A172 (cell line): ENCODE measurements around the gene SRP19. TPM values are rescaled to one million over a fixed set of nuclear protein-coding genes. Genes with fewer than 3 reads are reported as not detected.
"Not testable (repeated sequence)": the region's sequence is repeated elsewhere in the genome, so short reads cannot be mapped to it uniquely, and the experiment has no call there.

Experiments used
- DNase-seq: peaks from one replicate; pipeline ENCODE4 v3.0.0-alpha.2; 2015; ENCODE audit warnings: low spot score
- total RNA-seq: library from RNA; depleted of rRNA; stranded (reverse); fragments of >200 nt; shearing (Covaris generic); gene quantifications from 2 replicates; pipeline ENCODE4 v1.2.3, GENCODE V29; 2014; rRNA removed

Gene SRP19
- 167 and 224 TPM in 2 replicates for total RNA-seq

DNA sequence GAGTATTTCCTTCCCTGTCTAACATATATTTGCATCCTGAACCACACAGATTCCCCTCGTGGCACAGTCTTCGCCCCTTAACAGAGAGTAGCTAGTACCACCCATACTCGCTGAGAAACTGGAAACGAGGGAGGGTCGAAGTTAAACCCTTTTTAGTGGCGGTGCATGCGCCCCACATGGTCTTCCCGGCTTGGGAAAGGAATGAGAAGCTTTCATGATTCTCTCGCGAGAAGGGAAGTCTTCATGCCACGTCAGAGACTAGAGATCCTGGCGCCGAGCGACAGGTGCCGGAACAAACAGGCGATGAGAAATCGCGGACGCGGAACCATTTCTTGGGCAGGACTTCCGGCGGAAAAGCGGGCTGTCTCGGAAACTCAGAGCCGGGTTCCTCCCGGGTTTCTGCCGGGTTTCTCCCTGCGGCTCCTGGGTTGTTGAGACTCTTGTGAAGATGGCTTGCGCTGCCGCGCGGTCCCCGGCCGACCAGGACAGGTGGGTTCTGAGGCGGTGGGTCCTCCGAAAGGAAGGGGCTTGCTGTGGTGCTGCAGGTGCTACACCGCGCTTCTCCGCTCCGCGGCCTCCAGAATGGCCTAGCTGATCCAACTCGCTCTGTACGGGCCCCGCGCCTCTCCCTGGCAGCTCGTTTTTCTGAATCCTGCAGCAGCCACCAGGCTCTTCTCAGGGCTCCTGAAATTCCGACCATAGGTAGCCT, at the start of gene SRP19:
Gene SRP19, plus strand, starts transcription at position 359 of the 709 bp plus-strand sequence. Its CDS starts 90 bp downstream, at position 449.
- DNase-seq, result peak; percentile 96

DNA sequence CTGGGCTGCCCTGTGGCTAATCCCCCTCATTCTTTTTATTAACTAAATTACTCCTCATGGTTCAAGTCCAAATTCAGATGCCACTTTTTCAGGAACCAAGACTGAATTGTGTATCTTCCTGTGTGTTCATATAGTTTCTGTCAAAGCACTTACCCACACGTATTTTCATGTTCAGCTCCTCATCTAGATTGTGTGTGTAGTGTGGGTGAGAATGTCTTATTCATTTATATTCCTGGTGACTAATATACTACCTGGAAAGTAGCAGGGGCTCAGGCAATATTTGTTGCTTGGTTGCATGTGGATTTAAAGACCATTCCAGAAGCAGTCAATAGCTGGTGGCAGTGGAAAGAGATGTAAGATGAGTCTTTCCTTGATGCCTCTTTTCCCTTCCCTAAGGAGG, 48.5 kb upstream of the SRP19 start:
- DNase-seq, result no peak

DNA sequence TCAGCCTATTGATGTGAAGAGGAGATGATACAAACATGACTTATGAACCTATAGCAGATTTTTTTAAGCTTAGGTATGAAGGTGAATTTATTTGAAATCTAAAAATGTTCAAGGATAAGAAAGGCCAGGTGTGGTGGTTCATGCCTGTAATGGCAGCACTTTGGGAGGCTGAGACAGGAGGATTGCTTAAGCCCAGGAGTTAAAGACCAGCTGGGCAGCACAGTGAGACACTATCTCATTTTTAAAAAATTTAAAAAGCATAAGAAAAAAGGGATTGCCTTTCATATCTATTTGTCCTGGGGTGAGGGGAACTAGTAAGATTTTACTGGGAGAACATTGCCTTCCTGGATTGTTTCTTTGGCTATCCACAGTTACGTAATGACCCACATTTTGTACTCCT, 40.8 kb upstream of the SRP19 start:
- DNase-seq, result no peak

DNA sequence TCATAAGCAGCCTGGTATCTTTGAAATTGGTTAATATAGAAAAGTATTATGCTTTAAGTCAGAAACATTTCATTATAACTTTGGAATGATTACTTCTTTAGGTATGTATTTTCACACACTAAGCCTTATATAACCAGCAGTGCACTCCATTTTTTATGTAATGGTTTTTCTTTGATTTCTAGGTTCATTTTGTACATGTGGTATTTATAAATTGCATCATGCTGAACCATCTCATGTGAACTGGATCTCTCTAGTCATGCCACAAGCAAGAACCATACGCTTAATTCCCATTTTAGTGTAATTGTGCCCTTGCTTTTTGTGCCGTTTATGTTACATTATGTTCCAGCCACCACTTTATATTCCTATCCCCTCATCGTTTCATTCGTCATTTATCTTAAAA, 38.6 kb upstream of the SRP19 start:
- no peak for DNase-seq

GRCh38 chr5:112823181-112823580, 37.9 kb upstream of the SRP19 start:
- no peak for DNase-seq

- no peak for DNase-seq
These were observed 37.4 kb upstream of the SRP19 start for GRCh38 chr5:112823656-112824055.

DNA sequence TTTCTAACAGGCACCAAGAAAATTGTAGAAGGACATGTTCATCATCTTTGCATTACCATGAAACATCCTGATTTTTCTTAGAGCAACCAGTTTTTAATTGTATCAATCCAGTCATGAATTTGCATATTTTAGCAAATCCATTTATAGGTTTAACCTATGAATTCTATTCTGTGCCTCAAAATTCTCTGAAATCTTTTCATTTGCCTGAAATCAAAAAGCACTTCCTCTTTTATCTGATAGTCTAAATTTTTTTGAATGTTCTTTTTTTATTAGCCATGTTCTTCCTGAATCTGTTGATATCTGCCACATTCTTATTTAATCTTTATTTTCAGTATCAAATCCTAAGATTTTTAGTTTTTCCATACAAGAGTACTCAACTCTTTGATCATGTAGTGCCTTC, 36.9 kb upstream of the SRP19 start:
- no peak for DNase-seq

- no peak for DNase-seq
These were observed 30.7 kb upstream of the SRP19 start for GRCh38 chr5:112830378-112830777.

- DNase-seq, result no peak
These were observed 27.1 kb upstream of the SRP19 start for GRCh38 chr5:112833971-112834370.

GRCh38 chr5:112844489-112844888, 16.6 kb upstream of the SRP19 start:
- no peak for DNase-seq

DNA sequence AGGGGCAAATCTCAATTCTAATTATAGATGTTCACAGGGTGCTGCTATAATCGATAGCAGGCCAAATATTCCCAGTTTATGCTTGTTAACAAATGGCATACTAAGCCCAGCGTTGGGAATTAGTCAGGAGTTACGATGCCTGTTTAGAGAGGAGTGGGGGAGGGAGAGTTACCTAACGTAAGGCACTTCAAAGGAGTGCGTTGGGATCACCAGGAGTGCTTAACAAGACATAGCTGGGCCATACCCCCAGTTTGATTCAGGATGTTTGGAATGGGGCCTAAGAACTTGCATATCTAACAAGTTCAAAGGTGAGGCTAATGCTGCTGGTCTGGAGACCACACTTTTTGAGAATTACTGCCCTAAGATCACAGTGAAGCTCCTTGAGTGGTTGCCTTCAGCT, 14.5 kb upstream of the SRP19 start:
- no peak for DNase-seq

DNA sequence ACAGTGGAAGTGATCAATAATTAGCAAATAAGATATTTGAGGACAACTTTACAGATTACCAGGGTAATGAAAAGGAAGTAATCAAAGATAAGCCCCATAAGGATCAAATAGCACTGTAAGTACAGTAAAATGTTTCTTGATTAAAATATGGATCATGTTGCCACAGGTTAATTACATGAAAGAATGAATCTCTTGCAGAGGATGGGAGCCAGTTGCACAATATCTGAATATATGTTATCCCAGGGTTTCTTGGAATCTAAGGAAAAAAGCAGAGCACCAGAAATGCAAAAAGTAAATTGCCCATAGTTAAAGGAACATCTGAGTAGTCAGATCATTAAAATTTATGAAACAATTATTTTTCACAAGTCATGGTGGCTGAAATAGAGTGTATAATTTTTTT, 13.8 kb upstream of the SRP19 start:
- DNase-seq, result no peak

- DNase-seq, result peak; percentile 57
These were observed 12.8 kb upstream of the SRP19 start for GRCh38 chr5:112848116-112848811.

GRCh38 chr5:112849912-112850311, 11.2 kb upstream of the SRP19 start:
- no peak for DNase-seq

DNA sequence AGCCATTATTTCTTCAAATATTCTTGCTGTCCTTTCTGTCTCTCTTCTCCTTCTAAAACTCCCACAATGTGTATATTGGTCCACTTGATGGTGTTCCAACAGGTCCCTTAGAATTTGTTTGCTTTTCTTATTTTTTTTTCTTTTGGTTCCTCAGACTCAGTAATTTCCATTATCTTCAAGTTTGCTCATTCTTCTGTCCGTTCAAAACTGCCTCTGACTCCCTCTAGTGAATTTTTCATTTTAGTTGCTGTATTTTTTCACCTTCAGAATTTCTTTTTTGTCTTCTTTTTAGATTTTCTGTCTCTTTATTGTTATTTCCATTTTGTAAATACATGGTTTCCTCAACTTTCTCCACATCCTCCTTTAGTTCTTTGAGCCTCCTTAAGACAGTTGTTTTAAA, 6.4 kb upstream of the SRP19 start:
- no peak for DNase-seq

DNA sequence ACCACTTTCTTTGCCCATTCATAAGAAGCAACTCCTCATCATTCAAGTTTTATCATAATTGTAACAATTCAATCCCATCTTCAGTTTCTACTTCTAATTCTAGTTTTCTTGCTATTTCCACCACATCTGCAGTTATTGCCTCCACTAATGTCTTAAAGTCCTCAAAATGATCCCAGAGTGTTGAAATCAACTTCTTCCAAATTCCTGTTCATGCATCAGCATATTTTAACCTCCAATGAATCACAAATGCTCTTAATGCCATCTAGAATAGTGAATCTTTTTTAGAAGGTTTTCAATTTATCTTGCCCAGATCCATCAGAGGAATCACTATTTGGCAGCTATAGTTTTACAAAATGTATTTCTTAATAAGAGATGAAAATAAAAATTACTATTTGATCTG, 3.2 kb upstream of the SRP19 start:
- DNase-seq, result no peak

- DNase-seq, result not testable (repeated sequence)
These were observed 537 bp upstream of the SRP19 start for GRCh38 chr5:112860571-112860928.

- DNase-seq, result no peak
These were observed 525 bp downstream of the SRP19 start for GRCh38 chr5:112861638-112861985.

DNA sequence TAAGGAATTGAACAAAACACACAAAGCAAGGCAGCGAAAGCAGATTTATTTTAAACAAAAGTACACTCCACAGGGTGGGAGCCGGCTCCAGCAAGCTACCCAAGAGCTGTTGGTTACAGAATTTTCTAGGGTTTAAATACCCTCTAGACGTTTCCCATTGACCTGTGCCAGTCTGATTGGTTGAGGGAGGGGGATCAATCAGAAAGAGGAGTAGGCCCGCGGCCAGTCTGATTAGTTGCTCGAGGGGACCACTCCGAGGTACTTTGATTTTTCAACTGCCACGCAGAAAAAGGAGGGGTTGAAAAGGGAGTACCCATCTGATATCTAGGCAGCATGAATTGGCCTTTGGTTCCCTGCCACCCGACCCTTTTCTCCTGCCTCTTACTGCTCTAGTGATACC, 998 bp downstream of the SRP19 start:
- no peak for DNase-seq

- DNase-seq, result no peak
These were observed 2.5 kb downstream of the SRP19 start for GRCh38 chr5:112863549-112863948.

- no peak for DNase-seq
These were observed 4.0 kb downstream of the SRP19 start for GRCh38 chr5:112865128-112865527.

GRCh38 chr5:112866739-112867138, 5.7 kb downstream of the SRP19 start:
- no peak for DNase-seq

GRCh38 chr5:112867411-112867810, 6.3 kb downstream of the SRP19 start:
- DNase-seq, result no peak

DNA sequence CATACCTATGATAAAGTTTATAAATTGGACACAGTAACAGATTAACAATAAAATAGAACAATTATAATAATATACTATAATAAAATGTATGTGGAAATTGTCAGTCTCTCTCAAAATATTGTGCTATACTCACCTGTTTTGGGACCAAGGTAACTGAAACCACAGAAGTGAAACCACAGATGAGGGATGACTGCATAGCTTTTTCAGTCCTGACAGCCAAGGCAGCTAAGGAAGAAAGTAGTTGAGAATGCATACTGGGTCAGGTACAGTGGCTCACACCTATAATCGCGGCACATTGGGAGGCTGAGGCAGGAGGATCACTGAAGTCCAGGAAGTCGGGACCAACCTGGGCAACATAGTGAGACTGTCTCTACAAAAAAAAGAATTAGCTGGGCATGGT, 8.9 kb downstream of the SRP19 start:
- DNase-seq, result no peak
